ENCODE data around the gene FCHSD1. TPM values are rescaled to one million over a fixed set of nuclear protein-coding genes. Genes with fewer than 3 reads are reported as not detected.

The FCHSD1 gene
- total and polyA plus RNA-seq, 2 donors (not counting 1 experiment from before 2014, with no cell fraction given) = 123 to 193 TPM

DNA sequence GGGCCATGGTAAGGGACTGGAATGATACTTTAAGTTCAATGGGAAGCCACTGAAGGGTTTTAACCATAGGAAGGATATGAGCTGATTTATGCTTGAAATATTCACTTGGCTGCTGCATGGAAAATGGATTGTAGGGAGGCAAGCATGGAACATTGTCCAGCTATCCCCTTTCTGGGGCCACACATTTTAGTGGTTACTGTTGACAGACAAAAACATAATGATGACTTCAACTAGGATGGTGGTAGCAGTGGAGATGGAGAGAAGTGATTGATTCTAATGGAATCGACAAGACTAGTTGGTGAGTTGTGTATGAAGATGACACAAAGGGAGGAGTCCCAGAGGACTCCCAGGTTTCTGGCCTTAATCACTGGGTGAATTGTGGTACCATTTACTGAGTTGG is 6.2 kb upstream of the FCHSD1 start:
- Mint-ChIP-seq H3K4me3 (no peak overlapping the region), H3K27me3 (peaks cover 21% of the 10 kb centered on the region), H3K27ac (no peak overlapping the region), H3K4me1 (peaks cover 4% of the 10 kb centered on the region), H3K9me3 (ENCODE audit: insufficient read depth) (no peaks in the 10 kb centered on the region)
- ChIA-PET CTCF (interaction anchor here (0.6 to 2.4 kb wide), 2 partner anchors 10 to 233 kb away, joined by 3 to 6 read pairs; no protein-coding TSS in a partner anchor), POLR2A (no interaction called here)
- Histone ChIP-seq H3K4me3 (ENCODE audit: control extremely low read depth in 1 of 5, extremely low read depth in 1 of 5, insufficient read depth in 1 of 5, low read depth in 2 of 5, low read length in 4 of 5) (no peak overlapping the region), H3K4me2 (replicated peaks; ENCODE audit: low read depth, low read length, poor library complexity, severe bottlenecking) (no peak overlapping the region), H3K9me3 (ENCODE audit: control extremely low read depth in 1 of 3, control insufficient read depth in 2 of 3, insufficient read depth in 1 of 3, low read length in 2 of 3) (peaks cover 0 to 6% (median 0%) of the 10 kb centered on the region in 3 donors), H3K36me3 (replicated peaks in 1 of 2; ENCODE audit: control extremely low read depth in 1 of 2, control insufficient read depth in 1 of 2, extremely low read depth in 1 of 2, insufficient read depth in 2 of 2, low read length in 1 of 2) (no peaks in the 10 kb centered on the region), H3K9ac (ENCODE audit: low read length) (no peak overlapping the region), H3K79me2 (ENCODE audit: control insufficient read depth, insufficient read depth, low read length) (no peaks in the 10 kb centered on the region), H4K20me1 (ENCODE audit: control insufficient read depth, insufficient read depth, low read length, poor library complexity, severe bottlenecking) (no peaks in the 10 kb centered on the region), H3K27ac (ENCODE audit: low read length in 2 of 2) (no peak overlapping the region), H3K4me1 (ENCODE audit: control insufficient read depth in 2 of 2, insufficient read depth in 2 of 2, low read length in 2 of 2) (no peaks in the 10 kb centered on the region), H2AFZ (ENCODE audit: insufficient read depth, low read depth, low read length, poor library complexity, severe bottlenecking) (no peak overlapping the region), H3K27me3 (replicated peaks in 1 of 4; ENCODE audit: control extremely low read depth in 1 of 4, control insufficient read depth in 3 of 4, insufficient read depth in 4 of 4, low read length in 3 of 4) (peaks cover 0 to 12% (median 1%) of the 10 kb centered on the region in 4 experiments)
- TF ChIP-seq EZH2 (IDR thresholded peaks at IDR 0.05; ENCODE audit: borderline replicate concordance, insufficient read depth, low read depth, low read length, poor library complexity, severe bottlenecking) = no peak
- TF ChIP-seq, protein P1, sequence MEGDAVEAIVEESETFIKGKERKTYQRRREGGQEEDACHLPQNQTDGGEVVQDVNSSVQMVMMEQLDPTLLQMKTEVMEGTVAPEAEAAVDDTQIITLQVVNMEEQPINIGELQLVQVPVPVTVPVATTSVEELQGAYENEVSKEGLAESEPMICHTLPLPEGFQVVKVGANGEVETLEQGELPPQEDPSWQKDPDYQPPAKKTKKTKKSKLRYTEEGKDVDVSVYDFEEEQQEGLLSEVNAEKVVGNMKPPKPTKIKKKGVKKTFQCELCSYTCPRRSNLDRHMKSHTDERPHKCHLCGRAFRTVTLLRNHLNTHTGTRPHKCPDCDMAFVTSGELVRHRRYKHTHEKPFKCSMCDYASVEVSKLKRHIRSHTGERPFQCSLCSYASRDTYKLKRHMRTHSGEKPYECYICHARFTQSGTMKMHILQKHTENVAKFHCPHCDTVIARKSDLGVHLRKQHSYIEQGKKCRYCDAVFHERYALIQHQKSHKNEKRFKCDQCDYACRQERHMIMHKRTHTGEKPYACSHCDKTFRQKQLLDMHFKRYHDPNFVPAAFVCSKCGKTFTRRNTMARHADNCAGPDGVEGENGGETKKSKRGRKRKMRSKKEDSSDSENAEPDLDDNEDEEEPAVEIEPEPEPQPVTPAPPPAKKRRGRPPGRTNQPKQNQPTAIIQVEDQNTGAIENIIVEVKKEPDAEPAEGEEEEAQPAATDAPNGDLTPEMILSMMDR (IDR thresholded peaks at IDR 0.05) = no peak
- ATAC-seq (ENCODE audit: low read depth) (no peak), DNase-seq (no peak)
- 100% methylated on average over 1 of the region's 1 CpG for WGBS (ENCODE audit: insufficient coverage)
- intact Hi-C loops (cut with micrococcal nuclease) = loop anchor here (10.0 kb wide), 1 partner anchor 447 kb away; the partner anchor contains the start of gene NDFIP1

DNA sequence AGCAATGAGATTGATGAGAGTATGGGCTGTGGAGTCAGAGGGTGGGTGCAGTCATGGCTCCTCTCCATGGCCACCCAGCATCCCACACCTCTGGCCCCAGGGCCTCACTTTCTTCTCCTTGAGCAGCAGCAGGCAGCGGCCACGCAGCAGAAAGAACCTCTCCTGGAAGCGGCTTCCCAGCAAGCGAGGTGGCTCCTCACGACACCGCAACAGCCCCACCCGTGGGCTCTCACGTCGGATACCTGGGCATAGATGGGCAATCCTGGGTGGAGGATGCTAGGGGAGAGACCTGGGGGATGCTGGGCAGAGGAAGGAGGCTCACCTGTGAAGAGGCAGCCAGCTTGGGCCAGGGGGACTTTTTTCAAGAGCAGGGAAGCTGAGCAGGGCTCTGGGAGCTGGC is 5.2 kb upstream of the FCHSD1 start:
- Histone ChIP-seq H3K36me3 (replicated peaks in 1 of 2; ENCODE audit: control extremely low read depth in 1 of 2, control insufficient read depth in 1 of 2, extremely low read depth in 1 of 2, insufficient read depth in 2 of 2, low read length in 1 of 2) (no peaks in the 10 kb centered on the region), H3K4me3 (ENCODE audit: control extremely low read depth in 1 of 5, extremely low read depth in 1 of 5, insufficient read depth in 1 of 5, low read depth in 2 of 5, low read length in 4 of 5) (no peak overlapping the region), H3K27ac (ENCODE audit: low read length in 2 of 2) (no peak overlapping the region), H3K4me2 (replicated peaks; ENCODE audit: low read depth, low read length, poor library complexity, severe bottlenecking) (no peak overlapping the region), H3K9me3 (ENCODE audit: control extremely low read depth in 1 of 3, control insufficient read depth in 2 of 3, insufficient read depth in 1 of 3, low read length in 2 of 3) (peaks cover 0 to 6% (median 0%) of the 10 kb centered on the region in 3 donors), H3K79me2 (ENCODE audit: control insufficient read depth, insufficient read depth, low read length) (no peaks in the 10 kb centered on the region), H3K9ac (ENCODE audit: low read length) (no peak overlapping the region), H3K27me3 (replicated peaks in 1 of 4; ENCODE audit: control extremely low read depth in 1 of 4, control insufficient read depth in 3 of 4, insufficient read depth in 4 of 4, low read length in 3 of 4) (peaks cover 0 to 8% (median 1%) of the 10 kb centered on the region in 4 experiments), H3K4me1 (ENCODE audit: control insufficient read depth in 2 of 2, insufficient read depth in 2 of 2, low read length in 2 of 2) (peaks cover 6 to 7% of the 10 kb centered on the region in 2 donors), H2AFZ (ENCODE audit: insufficient read depth, low read depth, low read length, poor library complexity, severe bottlenecking) (no peak overlapping the region), H4K20me1 (ENCODE audit: control insufficient read depth, insufficient read depth, low read length, poor library complexity, severe bottlenecking) (no peaks in the 10 kb centered on the region)
- no peak overlapping the region for H3K4me3 Mint-ChIP-seq
- WGBS (ENCODE audit: insufficient coverage) = 96% methylated on average over 9 of the region's 9 CpGs
- intact Hi-C loops (cut with micrococcal nuclease) = loop anchor here (10.0 kb wide), 1 partner anchor 448 kb away; the partner anchor contains the start of gene NDFIP1
- no peak for ATAC-seq (ENCODE audit: low read depth)
- no peak for TF ChIP-seq EZH2 (IDR thresholded peaks at IDR 0.05; ENCODE audit: borderline replicate concordance, insufficient read depth, low read depth, low read length, poor library complexity, severe bottlenecking)
- TF ChIP-seq, protein P1 (IDR thresholded peaks at IDR 0.05) = no peak
- peaks cover 14% of the 10 kb centered on the region for H3K4me1 Mint-ChIP-seq
- H3K27ac Mint-ChIP-seq = no peak overlapping the region
- no peaks in the 10 kb centered on the region for H3K9me3 Mint-ChIP-seq (ENCODE audit: insufficient read depth)
- DNase-seq = no peak
- POLR2A ChIA-PET = interaction anchor here (0.6 kb wide), 1 partner anchor 65 kb away, joined by 4 read pairs; no protein-coding TSS in a partner anchor
- H3K27me3 Mint-ChIP-seq = peaks cover 21% of the 10 kb centered on the region
- CTCF ChIA-PET = interaction anchor here (2.4 kb wide), 1 partner anchor 12 kb away, joined by 6 read pairs; no protein-coding TSS in a partner anchor

All from B cell (primary cell).